Measurements from ENCODE around the gene CD2.

CD2 gene

DNA sequence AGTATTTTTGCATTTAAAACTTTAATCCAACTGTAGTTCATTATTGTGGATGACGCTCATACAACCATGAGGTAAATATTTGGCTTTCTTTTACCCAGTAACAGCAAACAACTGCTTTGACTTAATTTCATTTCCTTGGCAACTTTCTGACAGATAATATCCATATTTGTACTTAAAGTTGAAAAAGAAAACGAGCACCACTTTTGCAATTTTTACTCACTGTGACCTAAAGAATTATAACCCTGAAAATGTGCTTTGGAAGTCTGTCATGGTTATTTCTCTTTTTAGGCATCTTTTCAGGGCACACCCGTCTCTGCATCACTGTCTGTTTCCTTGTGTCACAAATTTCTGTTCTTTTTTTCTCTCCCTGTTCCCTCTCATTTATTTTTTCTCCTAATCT lies 918 bp upstream of the CD2 start:
- TF ChIP-seq NFIC (IDR thresholded peaks at IDR 0.05) (no peak), ZBTB7A (IDR thresholded peaks at IDR 0.05; ENCODE audit: low read depth) (no peak), YY1 (IDR thresholded peaks at IDR 0.05; ENCODE audit: low read depth) (no peak), EP300 (IDR thresholded peaks at IDR 0.05; ENCODE audit: borderline replicate concordance) (no peak), MAX (IDR thresholded peaks at IDR 0.05) (no peak), EGR1 (IDR thresholded peaks at IDR 0.05) (no peak), TEAD4 (IDR thresholded peaks at IDR 0.05) (no peak), TAF1 (IDR thresholded peaks at IDR 0.05; ENCODE audit: low read depth) (no peak), CREB1 (IDR thresholded peaks at IDR 0.05; ENCODE audit: low read depth) (no peak), TCF12 (IDR thresholded peaks at IDR 0.05; ENCODE audit: low read depth) (no peak), FOXM1 (IDR thresholded peaks at IDR 0.05; ENCODE audit: borderline replicate concordance, low read depth) (no peak), RAD21 (IDR thresholded peaks at IDR 0.05; ENCODE audit: low read depth) (no peak), CEBPB (IDR thresholded peaks at IDR 0.05) (no peak)
- TF ChIP-seq, protein P1, sequence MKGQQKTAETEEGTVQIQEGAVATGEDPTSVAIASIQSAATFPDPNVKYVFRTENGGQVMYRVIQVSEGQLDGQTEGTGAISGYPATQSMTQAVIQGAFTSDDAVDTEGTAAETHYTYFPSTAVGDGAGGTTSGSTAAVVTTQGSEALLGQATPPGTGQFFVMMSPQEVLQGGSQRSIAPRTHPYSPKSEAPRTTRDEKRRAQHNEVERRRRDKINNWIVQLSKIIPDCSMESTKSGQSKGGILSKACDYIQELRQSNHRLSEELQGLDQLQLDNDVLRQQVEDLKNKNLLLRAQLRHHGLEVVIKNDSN (IDR thresholded peaks at IDR 0.05): no peak
- TF ChIP-seq, protein P2, sequence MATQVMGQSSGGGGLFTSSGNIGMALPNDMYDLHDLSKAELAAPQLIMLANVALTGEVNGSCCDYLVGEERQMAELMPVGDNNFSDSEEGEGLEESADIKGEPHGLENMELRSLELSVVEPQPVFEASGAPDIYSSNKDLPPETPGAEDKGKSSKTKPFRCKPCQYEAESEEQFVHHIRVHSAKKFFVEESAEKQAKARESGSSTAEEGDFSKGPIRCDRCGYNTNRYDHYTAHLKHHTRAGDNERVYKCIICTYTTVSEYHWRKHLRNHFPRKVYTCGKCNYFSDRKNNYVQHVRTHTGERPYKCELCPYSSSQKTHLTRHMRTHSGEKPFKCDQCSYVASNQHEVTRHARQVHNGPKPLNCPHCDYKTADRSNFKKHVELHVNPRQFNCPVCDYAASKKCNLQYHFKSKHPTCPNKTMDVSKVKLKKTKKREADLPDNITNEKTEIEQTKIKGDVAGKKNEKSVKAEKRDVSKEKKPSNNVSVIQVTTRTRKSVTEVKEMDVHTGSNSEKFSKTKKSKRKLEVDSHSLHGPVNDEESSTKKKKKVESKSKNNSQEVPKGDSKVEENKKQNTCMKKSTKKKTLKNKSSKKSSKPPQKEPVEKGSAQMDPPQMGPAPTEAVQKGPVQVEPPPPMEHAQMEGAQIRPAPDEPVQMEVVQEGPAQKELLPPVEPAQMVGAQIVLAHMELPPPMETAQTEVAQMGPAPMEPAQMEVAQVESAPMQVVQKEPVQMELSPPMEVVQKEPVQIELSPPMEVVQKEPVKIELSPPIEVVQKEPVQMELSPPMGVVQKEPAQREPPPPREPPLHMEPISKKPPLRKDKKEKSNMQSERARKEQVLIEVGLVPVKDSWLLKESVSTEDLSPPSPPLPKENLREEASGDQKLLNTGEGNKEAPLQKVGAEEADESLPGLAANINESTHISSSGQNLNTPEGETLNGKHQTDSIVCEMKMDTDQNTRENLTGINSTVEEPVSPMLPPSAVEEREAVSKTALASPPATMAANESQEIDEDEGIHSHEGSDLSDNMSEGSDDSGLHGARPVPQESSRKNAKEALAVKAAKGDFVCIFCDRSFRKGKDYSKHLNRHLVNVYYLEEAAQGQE (IDR thresholded peaks at IDR 0.05; ENCODE audit: low read depth): no peak

DNA sequence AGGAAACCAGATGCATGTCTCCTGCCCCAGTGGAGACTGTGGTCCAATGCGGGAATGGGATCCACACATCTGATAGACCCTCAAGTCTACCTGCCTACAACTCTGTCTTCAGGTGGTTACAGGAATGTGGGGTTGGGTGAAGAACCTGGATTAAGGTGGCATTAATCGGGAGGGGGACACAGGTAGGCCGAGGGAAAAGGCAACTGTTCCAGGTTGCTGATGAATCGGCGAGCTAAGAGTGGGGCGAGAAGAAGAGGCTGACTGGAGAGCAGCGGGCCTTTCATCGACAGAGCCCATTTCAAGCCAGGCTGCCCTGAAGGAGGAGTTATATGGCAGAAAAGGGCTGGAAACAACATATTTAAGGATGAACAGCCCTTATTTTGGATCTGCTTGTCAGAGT lies 836 bp downstream of the CD2 start:
- TF ChIP-seq CREB1 (IDR thresholded peaks at IDR 0.05; ENCODE audit: low read depth): no peak
- TF ChIP-seq NFIC (IDR thresholded peaks at IDR 0.05): no peak
- no peak for TF ChIP-seq TEAD4 (IDR thresholded peaks at IDR 0.05)
- TF ChIP-seq EP300 (IDR thresholded peaks at IDR 0.05; ENCODE audit: borderline replicate concordance): no peak
- TF ChIP-seq, protein P1 (IDR thresholded peaks at IDR 0.05): no peak
- TF ChIP-seq MAX (IDR thresholded peaks at IDR 0.05): no peak
- no peak for TF ChIP-seq CEBPB (IDR thresholded peaks at IDR 0.05)
- TF ChIP-seq RAD21 (IDR thresholded peaks at IDR 0.05; ENCODE audit: low read depth): no peak
- no peak for TF ChIP-seq YY1 (IDR thresholded peaks at IDR 0.05; ENCODE audit: low read depth)

DNA sequence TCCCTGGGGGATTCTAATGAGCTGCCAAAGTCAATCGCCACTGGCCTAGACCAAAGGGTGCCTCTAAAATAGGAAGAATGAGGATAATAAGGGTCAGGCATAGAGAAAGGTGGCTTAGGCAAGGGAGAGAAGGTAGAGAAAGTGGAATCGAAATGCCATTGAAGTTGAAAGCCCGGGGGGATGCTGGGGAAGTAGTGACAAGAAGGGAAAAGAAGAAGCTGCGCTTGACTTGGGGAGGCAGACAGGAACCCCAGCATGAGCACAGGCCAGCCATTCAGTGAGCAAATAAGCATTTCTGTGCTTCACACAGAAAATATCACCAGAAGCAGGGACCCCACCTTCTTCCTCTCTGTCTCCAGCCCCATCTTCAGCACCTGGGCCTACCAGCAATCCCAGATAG lies 1.5 kb downstream of the CD2 start:
- TF ChIP-seq NFIC (IDR thresholded peaks at IDR 0.05) (no peak), CEBPB (IDR thresholded peaks at IDR 0.05) (no peak), TCF12 (IDR thresholded peaks at IDR 0.05; ENCODE audit: low read depth) (no peak), YY1 (IDR thresholded peaks at IDR 0.05; ENCODE audit: low read depth) (no peak), TAF1 (IDR thresholded peaks at IDR 0.05; ENCODE audit: low read depth) (no peak), EGR1 (IDR thresholded peaks at IDR 0.05) (no peak), MAX (IDR thresholded peaks at IDR 0.05) (no peak), TEAD4 (IDR thresholded peaks at IDR 0.05) (no peak), CREB1 (IDR thresholded peaks at IDR 0.05; ENCODE audit: low read depth) (no peak), ZBTB7A (IDR thresholded peaks at IDR 0.05; ENCODE audit: low read depth) (no peak), EP300 (IDR thresholded peaks at IDR 0.05; ENCODE audit: borderline replicate concordance) (no peak), RAD21 (IDR thresholded peaks at IDR 0.05; ENCODE audit: low read depth) (no peak), FOXM1 (IDR thresholded peaks at IDR 0.05; ENCODE audit: borderline replicate concordance, low read depth) (no peak)
- TF ChIP-seq, protein P2 (IDR thresholded peaks at IDR 0.05; ENCODE audit: low read depth): no peak
- TF ChIP-seq, protein P1 (IDR thresholded peaks at IDR 0.05): no peak

DNA sequence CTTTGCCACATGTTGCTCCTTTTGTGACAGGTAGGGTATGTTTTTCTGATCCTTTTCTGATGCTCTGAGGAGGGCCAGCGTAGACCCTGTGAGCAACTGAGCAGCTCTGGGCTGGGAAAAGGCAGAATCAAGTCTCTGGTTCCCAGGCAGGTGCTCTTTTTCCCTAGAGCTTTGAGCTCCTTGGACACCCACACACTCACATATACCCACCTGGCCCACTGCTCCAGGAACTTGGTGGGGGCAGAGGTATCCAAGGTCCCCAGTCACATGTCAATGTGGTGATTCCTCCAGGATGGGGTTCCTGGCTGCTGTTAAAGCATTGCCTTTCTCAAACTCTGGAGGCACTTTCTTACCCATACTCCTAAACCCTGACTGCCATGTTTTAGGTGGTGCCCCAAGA lies 5.4 kb downstream of the CD2 start:
- TF ChIP-seq RAD21 (IDR thresholded peaks at IDR 0.05; ENCODE audit: low read depth) (no peak), NFIC (IDR thresholded peaks at IDR 0.05) (no peak), TEAD4 (IDR thresholded peaks at IDR 0.05) (no peak), TCF12 (IDR thresholded peaks at IDR 0.05; ENCODE audit: low read depth) (no peak), EP300 (IDR thresholded peaks at IDR 0.05; ENCODE audit: borderline replicate concordance) (no peak), ZBTB7A (IDR thresholded peaks at IDR 0.05; ENCODE audit: low read depth) (no peak), TAF1 (IDR thresholded peaks at IDR 0.05; ENCODE audit: low read depth) (no peak), FOXM1 (IDR thresholded peaks at IDR 0.05; ENCODE audit: borderline replicate concordance, low read depth) (no peak)
- TF ChIP-seq, protein P1 (IDR thresholded peaks at IDR 0.05): no peak

DNA sequence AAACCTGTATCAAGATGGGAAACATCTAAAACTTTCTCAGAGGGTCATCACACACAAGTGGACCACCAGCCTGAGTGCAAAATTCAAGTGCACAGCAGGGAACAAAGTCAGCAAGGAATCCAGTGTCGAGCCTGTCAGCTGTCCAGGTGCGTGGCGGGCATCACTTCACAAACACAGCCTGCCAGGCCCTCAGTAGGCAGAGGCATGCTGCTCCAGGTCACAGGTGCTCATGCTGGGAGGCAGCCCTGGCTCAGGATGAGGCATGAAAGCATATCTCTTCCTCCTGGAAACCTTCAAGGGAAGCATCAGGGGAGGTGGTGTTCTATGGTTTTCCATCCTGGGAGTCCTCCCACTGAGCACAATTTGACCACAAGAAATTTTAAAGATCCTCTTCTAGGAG lies 6.3 kb downstream of the CD2 start:
- TF ChIP-seq MAX (IDR thresholded peaks at IDR 0.05) (no peak), ZBTB7A (IDR thresholded peaks at IDR 0.05; ENCODE audit: low read depth) (no peak), YY1 (IDR thresholded peaks at IDR 0.05; ENCODE audit: low read depth) (no peak), FOXM1 (IDR thresholded peaks at IDR 0.05; ENCODE audit: borderline replicate concordance, low read depth) (no peak), RAD21 (IDR thresholded peaks at IDR 0.05; ENCODE audit: low read depth) (no peak), CREB1 (IDR thresholded peaks at IDR 0.05; ENCODE audit: low read depth) (no peak), TAF1 (IDR thresholded peaks at IDR 0.05; ENCODE audit: low read depth) (no peak), EGR1 (IDR thresholded peaks at IDR 0.05) (no peak), TEAD4 (IDR thresholded peaks at IDR 0.05) (no peak), EP300 (IDR thresholded peaks at IDR 0.05; ENCODE audit: borderline replicate concordance) (no peak), TCF12 (IDR thresholded peaks at IDR 0.05; ENCODE audit: low read depth) (no peak)

Measured in Ishikawa (cell line).